Right lobe of liver (tissue), 6 donors: ENCODE measurements around the gene ALLC. TPM values are rescaled to one million over a fixed set of nuclear protein-coding genes. Genes with fewer than 3 reads are reported as not detected.

Experiments used
- ATAC-seq, 4 donors: fragments of 200-7000 bp; cut with Tn5 transposase; one replicate each; pipeline ENCODE4 v1.9.1; 2020; ENCODE audit warnings: mild to moderate bottlenecking in 4 of 4, moderate library complexity in 4 of 4
- DNase-seq, 3 donors: peaks; one replicate each; pipeline ENCODE4 v3.0.0-alpha.2; 2020
- H3K27ac ChIP-seq, 3 donors: fragments of 200-600 bp; one replicate each; pipeline ENCODE4 v1.8.0; 2022
- H3K27me3 ChIP-seq, 2 donors: fragments of 200-600 bp; one replicate each; pipeline ENCODE4 v1.8.0; 2022
- H3K36me3 ChIP-seq, 4 donors: fragments of 200-600 bp; sonication (generic) in 1 of 4; one replicate each; pipeline versions ENCODE4 v1.5.1 to v1.8.0; 2017 to 2022; ENCODE audit warnings: control low read depth in 1 of 4
- H3K4me1 ChIP-seq, 4 donors: fragments of 200-600 bp; sonication (generic) in 1 of 4; one replicate each; pipeline versions ENCODE4 v1.5.1 to v1.8.0; 2017 to 2022; ENCODE audit warnings: control low read depth in 1 of 4
- H3K4me3 ChIP-seq, 3 donors: fragments of 200-600 bp; one replicate each; pipeline ENCODE4 v1.8.0; 2022
- H3K9me3 ChIP-seq, 4 donors: fragments of 200-600 bp; sonication (generic) in 1 of 4; one replicate each; pipeline versions ENCODE4 v1.5.1 to v1.8.0; 2017 to 2022; ENCODE audit warnings: control low read depth in 1 of 4
- CTCF ChIP-seq, 4 donors: fragments of 200-600 bp in 3 of 4; fragments of 450-650 bp in 1 of 4; IDR thresholded peaks; one replicate each; pipeline versions ENCODE4 v1.5.1 to v1.8.0; 2016 to 2022; ENCODE audit warnings: antibody characterized with exemption in 4 of 4, mild to moderate bottlenecking in 2 of 4
- POLR2A ChIP-seq: fragments of 450-650 bp; IDR thresholded peaks from one replicate; pipeline ENCODE4 v1.6.1; 2017; ENCODE audit warnings: antibody characterized with exemption, mild to moderate bottlenecking
- WGBS: methylation state at CpG from one replicate; pipeline ENCODE4 v1.1.6; 2018; ENCODE audit warnings: low coverage, low lambda C conversion rate; ENCODE audit not compliant: insufficient coverage; ENCODE audit errors: missing lambda C conversion rate; 5-methylcytosine and 5-hydroxymethylcytosine counted together
- intact Hi-C, 2 donors: fragments of 100-400 bp; cut with DNase I; formaldehyde crosslinking; loops; one replicate each; pipeline versions ENCODE4 v1.11.2 to v1.14.1; 2022
- total RNA-seq, 6 experiments: library from RNA; depleted of rRNA in 2 of 6; stranded (reverse); fragments of >200 nt in 2 of 6; fragmentation: NEBNext Ultra II Directional in 3 of 6; extraction: Animal tissue kit (Norgen Biotek cat#: 25700) in 3 of 6; gene quantifications; one replicate each; pipeline versions ENCODE4 v1.1.0 to v1.2.4, GENCODE V29; 2016 to 2023
- donor health status: DM: no; HTN: yes; CAD: no.
- donor health status: DM: no; HTN: no; CAD: no.
- donor health status: DM: no; HTN: no; CAD: no.
- donor health status: DM: no; HTN: yes; CAD: no.
- donor health status: DM: no; HTN: yes; CAD: no.

Gene ALLC
- total RNA-seq, 6 experiments from 2014 or later = 0.18 to 0.63 (median 0.31) TPM; not detected in 1

GRCh38 chr2:3681625-3682024 is 23.6 kb downstream of the ALLC start:
- intact Hi-C loops = no loop called here
- TF ChIP-seq POLR2A = no peak
- no peak for TF ChIP-seq CTCF (IDR thresholded peaks at IDR 0.05)
- H3K27me3 ChIP-seq = no peaks in the 10 kb centered on the region
- H3K27ac ChIP-seq = no peak overlapping the region
- no peak overlapping the region for H3K4me3 ChIP-seq
- no peaks in the 10 kb centered on the region for H3K4me1 ChIP-seq
- DNase-seq (no peak), ATAC-seq (no peak)
- no peaks in the 10 kb centered on the region for H3K9me3 ChIP-seq
- 72% methylated on average over 5 of the region's 5 CpGs for WGBS
- no peaks in the 10 kb centered on the region for H3K36me3 ChIP-seq

- no peaks in the 10 kb centered on the region for H3K9me3 ChIP-seq
- no peaks in the 10 kb centered on the region for H3K4me1 ChIP-seq
- WGBS = 56% methylated on average over 6 of the region's 6 CpGs
- H3K27me3 ChIP-seq = no peaks in the 10 kb centered on the region
- ATAC-seq (no peak), DNase-seq (no peak)
- H3K27ac ChIP-seq = no peak overlapping the region
- intact Hi-C loops = no loop called here
- TF ChIP-seq POLR2A (no peak), CTCF (IDR thresholded peaks at IDR 0.05) (no peak)
- no peak overlapping the region for H3K4me3 ChIP-seq
- no peaks in the 10 kb centered on the region for H3K36me3 ChIP-seq
These were observed 24.8 kb downstream of the ALLC start for GRCh38 chr2:3682811-3683210.

- no peaks in the 10 kb centered on the region for H3K27me3 ChIP-seq
- no peaks in the 10 kb centered on the region for H3K9me3 ChIP-seq
- H3K4me3 ChIP-seq = no peak overlapping the region
- no peak for DNase-seq
- no peaks in the 10 kb centered on the region for H3K4me1 ChIP-seq
- WGBS = 30% methylated on average over 3 of the region's 3 CpGs
- TF ChIP-seq POLR2A (no peak), CTCF (IDR thresholded peaks at IDR 0.05) (no peak)
- ATAC-seq = no peak
- intact Hi-C loops = no loop called here
- no peaks in the 10 kb centered on the region for H3K36me3 ChIP-seq
- no peak overlapping the region for H3K27ac ChIP-seq
These were observed 25.9 kb downstream of the ALLC start for GRCh38 chr2:3683748-3684454.

DNA sequence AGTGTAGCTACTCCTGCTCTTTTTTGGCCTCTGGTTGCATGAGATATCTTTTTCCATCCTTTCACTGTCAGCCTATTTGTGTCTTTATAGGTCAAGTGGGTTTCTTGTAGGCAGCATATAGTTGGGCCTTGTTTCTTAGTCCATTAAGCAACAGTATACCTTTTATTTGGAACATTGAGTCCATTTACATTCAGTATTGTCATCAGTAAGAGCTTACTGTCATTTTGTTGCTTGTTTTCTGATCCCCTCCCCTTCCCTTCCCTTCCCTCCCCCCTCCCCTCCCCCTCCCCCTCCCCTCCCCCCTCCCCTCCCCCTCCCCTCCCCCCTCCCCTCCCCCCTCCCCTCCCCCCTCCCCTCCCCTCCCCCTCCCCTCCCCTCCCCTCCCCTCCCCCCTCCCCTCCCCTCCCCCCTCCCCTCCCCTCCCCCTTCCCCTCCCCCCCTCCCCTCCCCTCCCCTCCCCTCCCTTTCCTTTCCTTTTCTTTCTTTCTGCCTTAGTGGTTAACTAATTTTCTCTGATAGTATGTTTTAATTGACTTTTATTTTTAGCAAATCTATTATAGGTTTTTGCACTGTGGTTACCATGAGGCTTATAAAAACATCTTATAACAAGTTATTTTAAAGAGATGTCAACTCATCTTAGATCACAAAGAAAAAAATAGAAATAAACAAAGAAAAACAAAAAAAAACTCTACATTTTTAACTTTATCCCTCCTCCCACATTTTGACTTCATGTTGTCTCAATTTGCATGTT is 32.2 kb downstream of the ALLC start:
- Histone ChIP-seq H3K9me3 (no peaks in the 10 kb centered on the region), H3K36me3 (no peaks in the 10 kb centered on the region), H3K27ac (no peak overlapping the region), H3K27me3 (no peaks in the 10 kb centered on the region), H3K4me1 (no peaks in the 10 kb centered on the region), H3K4me3 (no peak overlapping the region)
- DNase-seq (no peak), ATAC-seq (no peak)
- intact Hi-C loops = no loop called here
- TF ChIP-seq POLR2A = no peak
- TF ChIP-seq CTCF (IDR thresholded peaks at IDR 0.05) = no peak
